Stimulated activated CD4-positive, alpha-beta T cell treated with anti-CD3 and anti-CD28 coated beads, Interleukin-1b, Interleukin-23, amount 100 ng/mL, for 24 hours (primary cell): ENCODE results near the gene TBCK.
"Not testable (repeated sequence)": the region's sequence is repeated elsewhere in the genome, so short reads cannot be mapped to it uniquely, and the experiment has no call there.

Experiments
- DNase-seq, 4 experiments: peaks; one replicate each; pipeline ENCODE4 v3.0.0-alpha.2; 2020; ENCODE audit warnings: low read depth in 4 of 4, low spot score in 1 of 4

Gene TBCK

GRCh38 chr4:106132045-106132444 is 184.0 kb downstream of the TBCK start:
- DNase-seq = no peak

- no peak for DNase-seq
These were observed 189.9 kb downstream of the TBCK start for GRCh38 chr4:106126062-106126461.

- DNase-seq = not testable (repeated sequence)
These were observed 196.0 kb downstream of the TBCK start for GRCh38 chr4:106119949-106120555.

- no peak for DNase-seq
These were observed 200.0 kb downstream of the TBCK start for GRCh38 chr4:106116025-106116424.

GRCh38 chr4:106114270-106114669 is 201.7 kb downstream of the TBCK start:
- DNase-seq = no peak

GRCh38 chr4:106111778-106112469 is 204.1 kb downstream of the TBCK start:
- DNase-seq = not testable (repeated sequence)

- DNase-seq = no peak
These were observed 206.1 kb downstream of the TBCK start for GRCh38 chr4:106109929-106110328.

GRCh38 chr4:106105697-106106096 is 210.3 kb downstream of the TBCK start:
- no peak for DNase-seq

GRCh38 chr4:106104276-106104675 is 211.7 kb downstream of the TBCK start:
- DNase-seq = no peak

GRCh38 chr4:106096454-106096853 is 219.6 kb downstream of the TBCK start:
- DNase-seq = no peak

GRCh38 chr4:106095408-106095807 is 220.6 kb downstream of the TBCK start:
- no peak for DNase-seq

- no peak for DNase-seq
These were observed 223.5 kb downstream of the TBCK start for GRCh38 chr4:106092361-106093040.

- no peak for DNase-seq
These were observed 225.2 kb downstream of the TBCK start for GRCh38 chr4:106090826-106091225.

- DNase-seq = no peak
These were observed 232.9 kb downstream of the TBCK start for GRCh38 chr4:106083065-106083464.

- DNase-seq = no peak
These were observed 235.6 kb downstream of the TBCK start for GRCh38 chr4:106080376-106080775.

- DNase-seq = no peak
These were observed 236.4 kb downstream of the TBCK start for GRCh38 chr4:106079616-106080015.

GRCh38 chr4:106065018-106065417 is 251.0 kb downstream of the TBCK start:
- DNase-seq = no peak

GRCh38 chr4:106063009-106063408 is 253.0 kb downstream of the TBCK start:
- no peak for DNase-seq

GRCh38 chr4:106062452-106062875 is 253.5 kb downstream of the TBCK start:
- no peak for DNase-seq

GRCh38 chr4:106058921-106059320 is 257.1 kb downstream of the TBCK start:
- DNase-seq = no peak

GRCh38 chr4:106056914-106057313 is 259.1 kb downstream of the TBCK start:
- no peak for DNase-seq

- no peak for DNase-seq
These were observed 264.5 kb downstream of the TBCK start for GRCh38 chr4:106051514-106051913.
